GM21381 (cell line): ENCODE measurements around the gene NHSL1.
"Not testable (repeated sequence)": the region's sequence is repeated elsewhere in the genome, so short reads cannot be mapped to it uniquely, and the experiment has no call there.

Source experiments
- ATAC-seq: cut with Tn5 transposase; IDR thresholded peaks from one replicate; pipeline ENCODE4 v1.9.1; 2021; ENCODE audit warnings: mild to moderate bottlenecking, moderate library complexity; ENCODE audit not compliant: unreplicated experiment

The NHSL1 gene

DNA sequence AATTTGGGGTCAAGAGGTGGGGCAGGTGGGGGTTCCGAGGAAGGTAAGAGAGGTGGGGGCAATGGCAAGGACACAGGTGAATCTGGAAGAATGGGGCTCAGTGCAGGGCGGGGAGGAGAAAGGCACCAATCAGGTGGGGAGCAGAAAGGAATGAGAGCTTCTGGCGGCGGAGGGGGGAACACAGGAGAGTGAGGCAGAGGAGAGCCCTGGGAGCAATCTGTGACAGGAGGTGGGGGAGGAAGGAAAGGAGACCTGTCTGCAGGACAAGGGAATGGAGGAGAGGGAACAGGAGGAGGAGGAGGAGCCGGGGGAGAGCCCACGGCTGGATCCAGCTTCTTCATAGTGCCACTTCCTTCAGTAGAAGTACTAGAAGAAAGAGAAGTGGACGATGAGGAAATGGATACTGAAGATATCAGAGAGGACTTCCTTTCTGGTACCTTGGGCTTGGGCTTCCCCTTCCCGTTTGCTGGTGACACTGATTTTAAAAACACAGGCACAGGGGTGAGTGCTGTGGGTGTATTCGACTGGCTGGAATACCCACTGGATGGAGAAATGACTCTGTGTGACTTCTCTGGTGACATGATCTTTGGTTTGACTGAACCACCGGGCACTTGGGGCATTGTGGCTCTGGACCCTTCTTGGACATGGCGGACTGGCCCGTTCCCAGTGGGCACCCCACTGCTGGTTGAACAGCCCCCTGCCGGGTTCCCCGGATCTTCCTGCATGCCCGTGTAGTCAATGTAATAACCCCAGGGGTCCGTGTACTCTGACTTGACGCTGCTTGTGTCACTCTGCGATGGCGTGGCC, 67.8 kb downstream of the NHSL1 start:
- no peak for ATAC-seq

DNA sequence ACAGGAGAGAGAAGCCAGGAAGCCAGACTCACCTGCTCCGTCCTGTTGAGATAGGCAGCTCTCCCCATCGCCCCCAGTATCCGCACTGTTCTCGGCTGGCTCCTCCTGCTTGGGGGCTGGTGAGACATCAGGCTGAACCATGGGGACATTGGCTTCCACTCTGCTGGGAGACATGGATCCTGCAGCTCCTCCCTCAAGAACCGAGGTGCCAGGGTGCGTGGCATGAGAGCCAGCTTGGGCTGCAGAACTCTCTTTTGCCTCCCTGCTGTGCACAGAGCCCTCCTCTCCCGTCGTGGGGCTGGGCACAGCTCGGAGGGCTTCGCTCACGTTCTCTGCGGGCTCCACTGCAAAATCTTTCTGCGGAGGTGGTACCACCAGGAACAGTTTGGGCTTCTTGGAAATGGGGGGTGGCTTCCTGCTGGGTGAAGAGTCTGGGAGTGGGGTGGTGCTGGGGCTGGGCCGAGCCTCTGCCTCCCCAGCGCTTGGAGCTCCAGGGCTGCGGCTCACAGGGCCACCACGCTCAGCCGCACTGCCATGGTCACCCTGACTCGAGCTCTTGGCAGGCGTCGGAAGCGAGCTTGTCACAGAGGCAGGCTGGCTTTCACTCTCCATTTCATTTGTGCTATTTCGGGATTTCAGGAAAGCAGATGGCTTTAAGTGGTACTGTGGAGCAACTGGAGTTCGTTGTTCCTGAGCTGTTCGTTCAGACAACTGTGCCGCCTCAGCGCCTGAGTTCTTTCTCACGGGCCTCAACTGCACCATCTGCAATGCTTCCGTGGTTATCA, 68.7 kb downstream of the NHSL1 start:
- ATAC-seq: no peak

DNA sequence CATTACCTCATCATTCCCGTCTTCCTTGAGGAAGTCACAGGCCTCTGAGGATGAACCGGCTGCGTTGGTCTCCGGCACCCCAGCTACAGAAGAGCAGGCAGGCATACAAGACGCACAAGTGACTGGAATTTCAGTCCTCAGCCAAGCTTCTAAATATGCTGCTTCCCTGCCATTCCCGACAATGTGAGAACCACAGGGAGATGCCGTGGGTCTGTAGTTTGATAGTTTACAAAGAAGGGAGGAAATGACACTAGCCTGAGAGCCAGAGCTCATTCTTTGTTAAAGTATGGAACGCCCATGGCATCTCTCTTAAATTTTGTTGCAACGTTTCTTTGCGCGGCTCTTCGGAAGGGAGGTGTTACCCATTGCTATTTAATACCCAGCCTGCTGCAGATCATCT, 69.5 kb downstream of the NHSL1 start:
- ATAC-seq: no peak

DNA sequence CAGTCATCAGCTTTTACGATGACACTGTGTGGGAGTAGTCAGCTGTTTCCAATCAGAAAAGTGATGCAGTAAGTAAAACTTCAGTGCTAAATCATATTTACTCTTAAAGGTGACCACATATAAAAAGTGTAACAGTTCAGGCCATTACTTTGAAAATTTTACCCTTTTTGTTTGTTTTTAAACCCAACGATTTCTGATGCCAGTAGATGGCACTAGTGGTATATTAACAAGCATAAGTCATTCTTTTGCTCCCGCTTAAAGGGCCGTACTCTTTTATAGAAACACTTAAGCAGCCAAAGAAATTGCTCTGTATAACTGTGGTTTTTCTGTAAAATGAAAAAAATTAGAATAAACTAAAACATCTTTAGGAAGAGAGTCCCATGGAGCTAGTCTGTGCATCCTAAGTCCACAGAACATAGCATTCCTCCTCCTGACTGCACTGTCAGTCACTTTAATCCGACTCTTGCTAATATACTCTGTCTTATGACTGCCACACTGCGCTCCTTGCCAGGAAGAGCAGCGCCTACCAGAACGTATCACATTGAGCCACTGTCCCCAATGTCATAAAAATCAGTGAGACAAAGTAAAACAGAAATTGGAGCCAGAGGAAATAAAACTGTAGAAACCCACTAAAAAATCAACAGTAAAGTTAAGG, 70.2 kb downstream of the NHSL1 start:
- no peak for ATAC-seq

DNA sequence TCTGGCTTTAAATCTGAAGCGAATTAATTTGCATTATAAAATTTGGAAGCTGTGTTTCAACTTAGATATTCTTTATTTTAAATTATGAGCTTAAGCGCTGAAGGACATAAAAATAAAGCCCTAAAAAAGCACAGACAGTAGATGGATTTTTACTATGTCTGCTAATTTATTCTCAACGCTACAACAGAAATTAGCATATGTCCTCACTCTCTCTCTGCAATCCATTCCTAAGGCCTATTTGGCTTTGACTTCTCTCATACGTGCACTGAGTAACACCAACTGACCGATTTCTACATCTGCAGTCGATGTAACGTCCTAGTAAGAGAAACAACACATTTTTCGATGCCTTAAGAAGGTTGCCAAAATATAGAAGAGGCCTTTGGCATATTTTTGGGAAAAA, 71.6 kb downstream of the NHSL1 start:
- no peak for ATAC-seq

DNA sequence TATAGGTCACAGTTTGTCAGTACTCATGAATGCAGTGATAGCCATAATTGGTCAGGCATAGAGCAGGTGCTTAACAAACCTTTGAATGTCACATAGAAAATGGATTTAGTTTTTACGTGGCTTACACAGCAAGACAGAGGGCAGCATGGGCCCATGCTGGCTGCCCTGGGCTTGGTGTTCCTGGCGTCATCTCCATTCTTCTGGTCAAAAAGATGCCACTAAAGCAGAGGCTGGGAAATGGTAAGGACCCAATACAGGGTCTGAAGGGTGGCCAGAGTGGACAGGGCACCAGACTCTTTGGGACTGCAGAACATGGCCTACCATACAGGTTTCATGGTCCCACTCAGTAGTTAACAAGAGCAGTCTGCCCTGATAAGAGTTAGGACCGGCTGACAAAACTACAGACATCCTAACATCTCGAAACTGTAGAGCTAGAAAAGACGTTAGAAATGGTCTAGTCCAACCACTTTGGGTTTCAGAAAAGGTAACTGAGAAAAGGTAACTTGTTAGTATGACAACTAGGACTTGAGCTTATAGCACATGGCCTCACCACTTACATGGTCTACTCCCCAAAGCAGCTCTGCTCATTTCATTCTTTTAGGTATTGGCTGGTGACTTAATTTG, 72.7 kb downstream of the NHSL1 start:
- ATAC-seq: no peak

DNA sequence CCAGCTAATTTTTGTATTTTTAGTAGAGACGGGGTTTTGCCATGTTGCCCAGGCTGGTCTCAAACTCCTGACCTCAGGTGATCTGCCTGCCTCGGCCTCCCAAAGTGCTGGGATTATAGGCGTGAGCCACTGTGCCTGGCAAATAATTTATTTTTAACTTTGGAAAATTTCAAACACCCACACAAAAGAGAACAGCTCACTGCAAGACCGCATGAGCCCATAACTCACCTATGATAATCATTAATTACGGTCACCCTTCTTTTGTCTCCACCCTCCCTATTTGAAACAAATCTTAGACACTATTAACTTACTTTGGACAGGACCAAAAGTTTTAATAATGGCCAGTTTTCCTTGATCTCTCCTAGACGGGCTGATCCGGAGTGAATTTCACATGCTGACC, 74.0 kb downstream of the NHSL1 start:
- not testable (repeated sequence) for ATAC-seq

DNA sequence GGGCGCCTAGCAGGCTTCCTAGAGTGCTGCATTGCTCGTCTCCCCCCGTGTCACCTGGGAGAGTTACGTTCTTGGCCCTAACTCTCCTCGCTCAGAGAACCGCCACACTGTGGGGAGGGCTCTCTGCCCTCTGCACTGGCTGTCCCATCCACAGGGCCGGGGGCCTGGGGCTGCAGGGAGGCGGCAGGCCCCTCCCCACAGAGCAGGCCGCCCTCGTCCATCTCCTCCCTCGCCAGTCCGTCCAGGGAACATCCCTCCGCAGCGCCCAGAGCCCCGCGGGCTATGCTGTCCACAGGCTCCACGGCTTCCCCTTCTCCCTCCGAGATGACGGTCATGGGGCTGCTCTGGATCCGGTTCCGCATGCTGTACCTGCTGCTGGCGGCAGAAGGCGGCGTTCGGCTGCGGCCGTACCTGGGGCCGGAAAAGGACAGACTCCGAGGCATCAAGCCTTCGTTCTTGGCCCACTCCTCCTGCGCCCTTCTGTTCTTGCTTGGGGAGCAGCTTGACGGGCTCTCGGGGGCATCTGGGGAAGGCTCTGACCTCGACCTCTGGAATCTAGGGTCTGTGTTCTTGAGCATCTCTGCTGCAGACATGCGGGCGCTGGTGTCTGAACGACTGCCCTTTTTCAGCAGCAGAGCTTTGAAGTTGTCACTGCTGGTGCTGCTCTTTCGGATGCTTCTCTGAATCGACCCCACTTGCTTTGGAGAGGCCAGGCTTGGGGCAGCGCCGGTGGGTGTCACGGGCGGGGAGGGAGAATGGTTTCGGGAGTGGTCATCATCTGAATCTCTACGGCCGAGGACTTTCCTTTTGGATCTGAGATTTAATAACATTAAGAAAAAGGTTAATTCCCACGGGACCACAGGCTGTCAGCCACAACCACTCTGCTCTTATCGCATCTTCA, 75.0 kb downstream of the NHSL1 start:
- no peak for ATAC-seq

DNA sequence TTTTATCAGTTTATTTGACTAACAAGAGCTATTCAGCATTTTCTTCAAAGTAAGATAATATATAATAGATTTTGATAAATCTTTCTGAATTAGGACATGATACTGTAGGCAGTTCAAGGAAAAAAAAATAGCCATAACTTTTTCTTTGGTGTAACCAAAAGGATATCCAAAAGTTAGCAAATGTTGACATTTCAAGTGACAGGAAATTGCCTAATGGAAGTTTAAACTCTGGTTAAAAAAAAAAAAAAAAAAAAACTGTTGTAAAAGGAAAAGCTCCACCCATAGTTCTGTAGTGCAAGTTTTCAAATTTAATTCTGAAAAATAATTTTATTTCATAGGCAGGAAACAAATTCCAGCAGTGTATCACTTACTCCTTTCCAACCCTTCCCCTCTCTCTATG, 76.4 kb downstream of the NHSL1 start:
- ATAC-seq: no peak

DNA sequence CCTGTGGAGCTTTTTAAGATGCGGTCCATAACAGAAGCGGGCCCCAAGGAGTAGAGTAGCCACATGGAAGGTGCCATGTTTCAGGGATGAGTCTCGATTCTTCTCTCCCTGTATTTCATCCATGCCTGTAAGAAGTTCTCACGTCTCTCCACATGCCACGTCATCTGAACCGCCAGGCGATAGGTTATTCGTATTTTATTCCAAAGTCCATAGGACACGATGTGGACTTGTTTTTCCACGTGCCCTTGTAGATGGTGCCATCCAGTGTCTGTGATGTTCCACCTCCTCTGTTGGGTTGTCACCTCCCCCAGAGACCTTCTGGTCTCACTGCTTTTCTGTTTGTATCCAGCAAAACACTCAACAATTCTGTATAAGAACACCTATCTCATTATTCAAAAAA, 77.7 kb downstream of the NHSL1 start:
- ATAC-seq: no peak

DNA sequence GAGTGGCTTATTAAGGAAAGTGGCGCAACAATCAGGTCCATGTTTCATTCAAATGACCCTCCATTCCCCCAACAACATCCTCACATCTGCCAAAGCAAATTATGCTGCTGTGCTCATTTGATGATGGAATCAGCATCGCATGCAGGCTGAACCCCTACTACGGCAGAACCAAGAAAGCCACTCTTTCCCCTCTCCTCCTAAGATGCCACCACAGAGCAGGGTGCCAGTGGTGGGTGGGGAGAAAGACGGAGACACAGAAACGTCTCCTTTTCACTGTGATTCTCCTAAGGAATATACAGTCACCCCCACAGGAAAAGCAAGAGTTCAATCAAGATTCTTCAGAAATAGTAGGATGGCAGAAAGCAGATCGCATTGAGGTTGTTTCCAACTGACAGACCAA, 78.2 kb downstream of the NHSL1 start:
- ATAC-seq: no peak

DNA sequence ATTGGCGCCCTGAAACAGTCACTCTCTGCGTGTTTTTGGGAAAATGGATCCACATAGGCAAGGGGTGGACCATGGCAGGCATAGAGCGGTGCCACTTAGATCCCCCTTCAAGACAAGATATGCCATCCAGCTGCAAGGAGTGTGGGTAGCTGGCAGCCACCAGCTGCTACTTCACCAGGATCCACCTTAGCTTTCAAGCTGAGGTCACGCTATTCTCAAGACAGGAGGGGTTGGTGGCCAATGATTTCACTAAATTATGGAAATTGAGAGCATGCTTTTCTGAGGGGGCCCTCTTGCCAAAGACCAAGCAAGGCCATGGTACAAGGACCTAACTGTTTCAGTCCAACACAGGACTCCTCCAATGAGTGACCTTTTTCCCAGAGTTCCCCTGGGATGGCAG, 78.9 kb downstream of the NHSL1 start:
- no peak for ATAC-seq

DNA sequence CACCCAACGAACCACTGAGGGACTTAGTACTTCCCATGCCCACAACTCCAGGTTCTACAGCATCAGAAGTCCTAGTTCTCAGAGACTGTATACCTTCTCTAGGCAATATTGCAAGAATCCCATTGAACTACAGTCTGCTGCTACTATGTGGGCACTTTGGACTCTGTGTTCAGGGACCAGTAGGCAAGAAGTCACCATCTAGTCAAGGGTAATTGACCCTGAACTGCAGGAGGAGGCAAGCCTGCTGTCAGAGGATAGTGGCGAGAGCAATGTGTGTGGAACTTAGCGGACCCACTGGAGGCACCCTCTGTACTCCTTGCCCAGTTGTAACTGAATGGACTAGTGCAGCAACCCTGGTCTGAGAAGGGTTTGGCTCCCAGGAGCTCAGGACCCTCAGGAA, 79.5 kb downstream of the NHSL1 start:
- no peak for ATAC-seq

DNA sequence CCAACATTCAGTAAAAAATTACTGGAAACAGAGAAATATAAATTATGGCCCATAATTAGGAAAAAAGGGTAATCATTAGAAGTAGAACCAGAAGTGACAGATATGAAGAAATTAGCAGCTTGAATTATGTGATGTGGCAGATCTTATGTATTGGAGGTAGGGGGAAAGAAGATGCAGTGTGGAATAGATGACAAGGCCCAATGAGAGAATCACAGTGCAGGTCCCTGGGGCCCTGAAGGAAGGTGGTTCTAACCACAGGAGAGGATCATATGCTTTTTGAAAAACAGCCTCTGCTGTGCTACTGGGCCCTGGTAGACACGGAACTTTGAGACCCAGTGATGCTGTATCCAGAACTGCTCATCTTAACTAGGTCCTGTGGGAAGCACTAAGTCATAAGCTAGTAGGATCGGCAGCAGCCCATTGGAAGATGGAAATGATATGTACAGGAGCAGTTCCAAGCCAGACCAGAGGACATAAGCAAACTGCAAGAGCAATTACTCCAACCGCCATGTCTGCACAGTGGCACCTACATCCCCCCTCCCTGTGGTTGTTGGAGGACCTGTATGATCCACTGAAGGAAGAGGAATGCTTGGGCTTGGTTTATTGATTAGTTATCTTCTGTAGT, 81.1 kb downstream of the NHSL1 start:
- ATAC-seq: no peak

DNA sequence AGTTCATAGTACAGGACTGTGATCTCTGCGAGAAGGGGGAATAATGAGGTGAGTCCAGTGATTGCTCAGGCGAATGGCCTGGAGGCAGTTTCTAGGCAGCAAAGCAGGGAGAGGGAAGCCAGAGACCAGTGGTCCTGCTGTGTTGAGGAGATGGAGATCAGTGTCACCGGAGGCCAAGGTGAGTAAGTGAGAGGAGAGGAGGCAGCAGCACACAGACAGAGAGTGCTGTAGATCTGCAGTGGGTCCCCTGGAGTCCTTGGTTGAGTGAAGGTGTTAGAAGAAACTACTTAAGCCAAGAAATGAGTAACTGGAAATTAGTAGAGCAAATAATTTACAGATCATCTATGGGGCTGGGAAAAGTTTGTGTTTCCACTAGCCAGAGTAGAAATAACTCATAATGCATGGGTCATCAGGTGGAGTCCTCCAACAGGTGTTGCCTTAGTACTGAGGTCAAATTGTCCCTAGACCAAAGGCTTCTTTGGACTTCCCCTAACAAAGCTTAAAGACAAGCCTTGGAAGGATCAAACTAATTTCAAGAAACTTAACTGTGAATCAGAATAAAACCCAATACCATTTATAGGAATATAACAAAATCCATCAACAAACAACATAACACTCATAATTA, 81.7 kb downstream of the NHSL1 start:
- ATAC-seq: no peak

DNA sequence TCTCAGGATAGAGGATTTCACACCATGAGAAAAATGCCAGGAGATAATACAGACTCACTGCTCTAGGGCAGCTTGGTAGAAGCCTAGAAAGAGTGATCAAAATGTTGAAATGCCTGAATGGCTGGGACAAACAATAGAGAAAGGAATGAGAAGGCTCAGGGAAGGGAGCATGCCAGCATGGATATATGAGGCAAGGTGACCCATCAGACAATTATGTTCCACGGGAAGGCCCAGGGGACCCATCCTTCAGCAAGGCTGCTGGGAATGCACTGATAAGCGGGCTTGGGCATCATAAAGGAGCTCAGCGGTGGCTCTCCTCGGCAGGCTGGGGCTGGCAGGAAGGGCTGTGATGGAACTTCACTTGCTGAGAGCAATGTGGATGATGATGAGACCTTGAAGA, 83.1 kb downstream of the NHSL1 start:
- ATAC-seq: no peak

DNA sequence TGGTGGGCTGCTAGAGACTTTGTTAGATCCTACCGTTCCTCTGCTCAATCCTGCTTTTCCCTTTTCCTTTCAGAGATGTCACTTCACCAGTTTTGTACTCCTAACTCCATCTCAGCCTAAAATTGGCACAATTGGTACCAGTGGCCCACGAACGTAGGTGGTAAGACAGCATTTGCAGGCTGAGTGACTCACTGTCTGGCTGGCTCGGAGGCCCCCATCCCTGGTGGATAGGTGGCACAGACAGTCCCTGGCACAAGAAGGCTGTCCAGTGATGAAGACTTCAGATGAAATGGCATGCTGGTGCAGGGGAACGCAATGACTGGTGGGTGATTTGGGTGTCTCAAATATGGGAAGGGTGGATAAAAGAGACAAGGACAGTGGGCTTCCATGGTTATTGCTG, 84.2 kb downstream of the NHSL1 start:
- no peak for ATAC-seq

DNA sequence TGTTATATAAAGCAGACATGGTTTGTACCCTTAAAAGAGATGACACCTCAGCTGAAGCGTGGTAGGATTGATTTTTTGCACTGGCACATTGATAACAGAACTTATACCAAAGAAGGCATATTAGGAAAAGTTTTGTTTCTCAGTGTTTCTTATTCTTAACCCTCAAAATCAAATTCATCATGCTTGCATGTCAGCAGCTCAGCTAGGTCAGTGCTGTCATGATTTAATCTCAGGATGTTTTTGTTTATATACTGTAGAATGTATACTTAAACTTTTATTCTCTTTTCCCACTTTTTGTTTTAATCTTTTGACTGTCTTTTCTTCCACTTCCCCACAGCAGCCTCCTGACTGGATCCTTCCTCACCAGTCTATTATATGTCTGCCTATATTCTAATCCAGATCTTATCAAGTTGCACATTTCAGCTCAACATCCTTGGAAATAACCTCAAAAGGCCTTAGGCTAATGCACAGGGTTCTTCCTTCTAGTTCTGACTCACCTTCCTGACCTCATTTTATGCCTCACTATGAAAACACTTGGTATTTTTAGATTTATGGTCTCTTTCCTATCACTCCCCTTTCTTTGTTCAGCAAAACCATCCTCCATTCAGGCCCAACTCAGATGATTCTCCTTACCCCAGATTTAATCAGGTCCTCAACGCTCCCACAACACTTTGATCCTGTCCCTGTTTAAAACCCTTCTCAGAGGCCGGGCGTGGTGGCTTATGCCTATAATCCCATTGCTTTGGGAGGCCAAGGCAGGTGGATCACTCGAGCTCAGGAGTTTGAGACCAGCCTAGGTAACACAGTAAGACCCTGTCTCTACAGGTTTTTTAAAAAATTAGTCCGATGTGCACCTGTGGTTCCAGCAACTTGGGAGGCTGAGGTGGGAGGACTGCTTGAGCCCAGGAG, 88.1 kb downstream of the NHSL1 start:
- no peak for ATAC-seq
